ENCODE measurements around the gene CILP2.

- TF ChIP-seq CTCF (tag by site-specific recombination; IDR thresholded peaks at IDR 0.05) (no peak), ZNF223 (tag by site-specific recombination; IDR thresholded peaks at IDR 0.05) (no peak), ZNF658 (tag by site-specific recombination; IDR thresholded peaks at IDR 0.05) (no peak), YY1 (tag by site-specific recombination; IDR thresholded peaks at IDR 0.05) (no peak), SETDB1 (IDR thresholded peaks at IDR 0.05; ENCODE audit: insufficient read length, low read length) (no peak), ZNF843 (tag by site-specific recombination; IDR thresholded peaks at IDR 0.05) (no peak), ZBTB10 (tag by site-specific recombination; IDR thresholded peaks at IDR 0.05) (no peak), SP2 (tag by site-specific recombination; IDR thresholded peaks at IDR 0.05) (no peak), ZNF747 (tag by site-specific recombination; IDR thresholded peaks at IDR 0.05) (no peak), GLI4 (tag by site-specific recombination; IDR thresholded peaks at IDR 0.05) (no peak), TSHZ1 (tag by site-specific recombination; IDR thresholded peaks at IDR 0.05; ENCODE audit: borderline replicate concordance) (no peak)
These were observed 49.7 kb downstream of the CILP2 start for GRCh38 chr19:19587771-19588170.
